Measurements from ENCODE around the gene SLC38A3. TPM values are rescaled to one million over a fixed set of nuclear protein-coding genes. Genes with fewer than 3 reads are reported as not detected.

Gene SLC38A3
- total RNA-seq, 1 experiment from 2014 or later = 6.0 TPM

- no peaks in the 10 kb centered on the region; the same call in 1 of the 2 replicates for H3K36me3 ChIP-seq (ENCODE audit: control insufficient read depth, insufficient read depth, low read length)
- POLR2A ChIA-PET = no interaction called here
- no peak for DNase-seq (ENCODE audit: low read depth, low spot score)
- H3K27me3 ChIP-seq (ENCODE audit: control insufficient read depth, insufficient read depth, low read length) = no peaks in the 10 kb centered on the region
- in situ Hi-C loops (cut with HindIII; ENCODE audit: low pct_unique_long_range_greater_than_20kb, low sequenced_read_pairs) = no loop called here
- H3K4me1 ChIP-seq (ENCODE audit: control insufficient read depth, insufficient read depth, low read length) = peaks cover 49% of the 10 kb centered on the region
- no peak for ATAC-seq
- no peak overlapping the region for H3K4me3 ChIP-seq (ENCODE audit: low read depth in 2 of 2, low read length in 2 of 2)
- no peak for TF ChIP-seq REST (IDR thresholded peaks at IDR 0.05; ENCODE audit: insufficient read depth in 1 of 2, low read depth in 2 of 2, low read length in 1 of 2)
- TF ChIP-seq SIN3A (IDR thresholded peaks at IDR 0.05; ENCODE audit: borderline replicate concordance, insufficient read depth, low read depth, low read length) = no peak
- TF ChIP-seq CTCF (IDR thresholded peaks at IDR 0.05) = no peak
- no peak for TF ChIP-seq TCF7L2 (IDR thresholded peaks at IDR 0.05; ENCODE audit: low read depth, low read length)
- TF ChIP-seq POLR2AphosphoS5 (IDR thresholded peaks at IDR 0.05; ENCODE audit: low read depth, low read length) = no peak
- H3K27ac ChIP-seq (ENCODE audit: low read length) = no peak overlapping the region
- no TSS peak for BruUV-seq (replicated peaks)
- intact Hi-C loops (cut with micrococcal nuclease; ENCODE audit: unreplicated experiment) = no loop called here
- no peaks in the 10 kb centered on the region for H3K9me3 ChIP-seq (ENCODE audit: control insufficient read depth, insufficient read depth, low read depth, low read length)
- CTCF ChIA-PET = no interaction called here
Observed at GRCh38 chr3:50174517-50174895, 30.6 kb upstream of the SLC38A3 start.

- DNase-seq (ENCODE audit: low read depth, low spot score) (no peak), ATAC-seq (no peak)
- ChIA-PET CTCF (no interaction called here), POLR2A (no interaction called here)
- Histone ChIP-seq H3K4me3 (ENCODE audit: low read depth in 2 of 2, low read length in 2 of 2) (no peak overlapping the region), H3K4me1 (ENCODE audit: control insufficient read depth, insufficient read depth, low read length) (peaks cover 43% of the 10 kb centered on the region), H3K27me3 (ENCODE audit: control insufficient read depth, insufficient read depth, low read length) (no peaks in the 10 kb centered on the region), H3K27ac (ENCODE audit: low read length) (no peak overlapping the region), H3K36me3 (ENCODE audit: control insufficient read depth, insufficient read depth, low read length) (no peaks in the 10 kb centered on the region; the same call in 1 of the 2 replicates), H3K9me3 (ENCODE audit: control insufficient read depth, insufficient read depth, low read depth, low read length) (no peaks in the 10 kb centered on the region)
- no TSS peak for BruUV-seq (replicated peaks)
- TF ChIP-seq POLR2AphosphoS5 (IDR thresholded peaks at IDR 0.05; ENCODE audit: low read depth, low read length) = no peak
- TF ChIP-seq CTCF (IDR thresholded peaks at IDR 0.05) = no peak
- TF ChIP-seq TCF7L2 (IDR thresholded peaks at IDR 0.05; ENCODE audit: low read depth, low read length) = no peak
- no peak for TF ChIP-seq SIN3A (IDR thresholded peaks at IDR 0.05; ENCODE audit: borderline replicate concordance, insufficient read depth, low read depth, low read length)
- no peak for TF ChIP-seq REST (IDR thresholded peaks at IDR 0.05; ENCODE audit: insufficient read depth in 1 of 2, low read depth in 2 of 2, low read length in 1 of 2)
- intact Hi-C loops (cut with micrococcal nuclease; ENCODE audit: unreplicated experiment) = no loop called here
- in situ Hi-C loops (cut with HindIII; ENCODE audit: low pct_unique_long_range_greater_than_20kb, low sequenced_read_pairs) = no loop called here
Observed at GRCh38 chr3:50174947-50175524, 30.0 kb upstream of the SLC38A3 start.

Data from Panc1 (cell line).